Measurements from ENCODE around the gene SF3B3. TPM values are rescaled to one million over a fixed set of nuclear protein-coding genes. Genes with fewer than 3 reads are reported as not detected.
"Not testable (repeated sequence)": the region's sequence is repeated elsewhere in the genome, so short reads cannot be mapped to it uniquely, and the experiment has no call there.

Gene SF3B3
- total RNA-seq, 4 donors from 2014 or later, result 138 to 233 (median 143) TPM

- H3K4me3 ChIP-seq (ENCODE audit: low read depth, poor library complexity, severe bottlenecking), result no peak overlapping the region
- intact Hi-C loops (cut with DNase I; ENCODE audit: low total_unique reads), result no loop called here
- DNase-seq (ENCODE audit: low spot score in 2 of 2), result no peak
- no peak for TF ChIP-seq POLR2A (IDR thresholded peaks at IDR 0.05)
- TF ChIP-seq, protein P1, sequence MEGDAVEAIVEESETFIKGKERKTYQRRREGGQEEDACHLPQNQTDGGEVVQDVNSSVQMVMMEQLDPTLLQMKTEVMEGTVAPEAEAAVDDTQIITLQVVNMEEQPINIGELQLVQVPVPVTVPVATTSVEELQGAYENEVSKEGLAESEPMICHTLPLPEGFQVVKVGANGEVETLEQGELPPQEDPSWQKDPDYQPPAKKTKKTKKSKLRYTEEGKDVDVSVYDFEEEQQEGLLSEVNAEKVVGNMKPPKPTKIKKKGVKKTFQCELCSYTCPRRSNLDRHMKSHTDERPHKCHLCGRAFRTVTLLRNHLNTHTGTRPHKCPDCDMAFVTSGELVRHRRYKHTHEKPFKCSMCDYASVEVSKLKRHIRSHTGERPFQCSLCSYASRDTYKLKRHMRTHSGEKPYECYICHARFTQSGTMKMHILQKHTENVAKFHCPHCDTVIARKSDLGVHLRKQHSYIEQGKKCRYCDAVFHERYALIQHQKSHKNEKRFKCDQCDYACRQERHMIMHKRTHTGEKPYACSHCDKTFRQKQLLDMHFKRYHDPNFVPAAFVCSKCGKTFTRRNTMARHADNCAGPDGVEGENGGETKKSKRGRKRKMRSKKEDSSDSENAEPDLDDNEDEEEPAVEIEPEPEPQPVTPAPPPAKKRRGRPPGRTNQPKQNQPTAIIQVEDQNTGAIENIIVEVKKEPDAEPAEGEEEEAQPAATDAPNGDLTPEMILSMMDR (IDR thresholded peaks at IDR 0.05), result no peak
- WGBS, 2 donors, result 95 to 96% methylated on average over 4 of the region's 4 CpGs
These were observed 88.2 kb downstream of the SF3B3 start for GRCh38 chr16:70611785-70612303.

GRCh38 chr16:70612931-70613330 lies 89.3 kb downstream of the SF3B3 start:
- no peak for DNase-seq (ENCODE audit: low spot score in 2 of 2)
- WGBS, 2 donors, result 91 to 95% methylated on average over 8 of the region's 8 CpGs
- H3K4me3 ChIP-seq (ENCODE audit: low read depth, poor library complexity, severe bottlenecking), result no peak overlapping the region
- intact Hi-C loops (cut with DNase I; ENCODE audit: low total_unique reads), result no loop called here
- TF ChIP-seq POLR2A (IDR thresholded peaks at IDR 0.05), result no peak
- TF ChIP-seq, protein P1 (IDR thresholded peaks at IDR 0.05), result no peak

- DNase-seq (ENCODE audit: low spot score in 2 of 2), result no peak
- TF ChIP-seq, protein P1 (IDR thresholded peaks at IDR 0.05), result no peak
- TF ChIP-seq POLR2A (IDR thresholded peaks at IDR 0.05), result no peak
- intact Hi-C loops (cut with DNase I; ENCODE audit: low total_unique reads), result no loop called here
- no peak overlapping the region for H3K4me3 ChIP-seq (ENCODE audit: low read depth, poor library complexity, severe bottlenecking)
- 48 to 56% methylated on average over 5 of the region's 5 CpGs for WGBS, 2 donors
These were observed 90.8 kb downstream of the SF3B3 start for GRCh38 chr16:70614208-70614951.

DNA sequence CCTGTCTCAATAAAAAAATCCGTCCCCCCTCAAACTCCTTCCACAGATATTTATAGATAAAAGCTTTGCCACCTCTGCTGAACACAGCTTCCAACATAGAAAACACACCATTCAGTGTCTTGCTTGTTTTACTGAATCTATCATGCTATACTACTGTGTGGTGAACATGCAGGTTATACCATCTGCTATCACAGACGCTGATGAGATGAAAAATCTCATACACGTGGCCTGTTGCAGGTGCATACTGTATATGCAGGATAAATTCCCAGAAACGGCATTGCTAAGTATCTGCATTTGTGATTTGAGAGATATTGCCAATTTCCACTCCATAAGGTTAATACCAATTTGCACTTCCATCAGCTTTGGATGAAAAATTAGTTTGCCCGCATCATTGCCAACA lies 92.3 kb downstream of the SF3B3 start:
- no peak for DNase-seq (ENCODE audit: low spot score in 2 of 2)
- H3K4me3 ChIP-seq (ENCODE audit: low read depth, poor library complexity, severe bottlenecking), result no peak overlapping the region
- intact Hi-C loops (cut with DNase I; ENCODE audit: low total_unique reads), result no loop called here
- TF ChIP-seq, protein P1 (IDR thresholded peaks at IDR 0.05), result no peak
- TF ChIP-seq POLR2A (IDR thresholded peaks at IDR 0.05), result no peak
- WGBS, 2 donors, result 58 to 68% methylated on average over 5 of the region's 5 CpGs

DNA sequence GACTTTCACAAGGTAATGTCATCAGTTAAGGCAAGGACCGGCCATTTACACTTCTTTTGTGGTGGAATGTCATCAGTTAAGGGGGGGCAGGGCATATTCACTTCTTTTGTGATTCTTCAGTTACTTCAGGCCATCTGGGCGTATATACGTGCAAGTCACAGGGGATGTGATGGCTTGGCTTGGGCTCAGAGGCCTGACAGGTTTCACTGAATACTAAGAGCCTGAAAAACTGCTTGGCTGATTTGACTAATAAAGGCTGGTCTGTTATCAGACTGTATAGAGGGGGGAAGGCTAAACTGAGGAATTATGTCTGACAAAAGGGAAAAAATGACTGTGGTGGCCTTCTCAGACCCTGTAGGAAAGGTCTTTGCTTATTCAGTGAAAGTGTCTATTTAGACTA lies 98.2 kb downstream of the SF3B3 start:
- H3K4me3 ChIP-seq (ENCODE audit: low read depth, poor library complexity, severe bottlenecking); intact Hi-C loops (cut with DNase I; ENCODE audit: low total_unique reads); DNase-seq (ENCODE audit: low spot score in 2 of 2): not testable (repeated sequence)
- WGBS, 2 donors, result 70 to 74% methylated on average over 3 of the region's 3 CpGs

Other genes starting within 250 kb of the SF3B3 start
- gene AARS1, start 234.3 kb upstream of the SF3B3 start, total RNA-seq, result 10 to 100 TPM; 32.6 to 47.3 (median 40.6) TPM
- 10 to 100 TPM; 36.9 to 53.3 (median 48.2) TPM for gene DDX19B, start 224.6 kb upstream of the SF3B3 start, total RNA-seq
- 10 to 100 TPM; 35.6 to 50.0 (median 38.4) TPM for gene DDX19A, start 176.9 kb upstream of the SF3B3 start, total RNA-seq
- gene ST3GAL2, start 84.7 kb upstream of the SF3B3 start, total RNA-seq, result 10 to 100 TPM in 1 of 4 donors, 1 to 10 TPM in 3; 7.0 to 12.9 (median 9.5) TPM
- gene FCSK, start 69.2 kb upstream of the SF3B3 start, total RNA-seq, result 10 to 100 TPM; 17.9 to 31.7 (median 23.4) TPM
- gene COG4, start 262 bp upstream of the SF3B3 start, total RNA-seq, result 10 to 100 TPM; 36.0 to 95.7 (median 48.3) TPM
- gene IL34, start 122.7 kb downstream of the SF3B3 start, total RNA-seq, result 100 to 1,000 TPM in 3 of 4 donors, 10 to 100 TPM in 1; 96.9 to 158 (median 129) TPM
- 10 to 100 TPM; 18.4 to 55.5 (median 25.2) TPM for gene MTSS2, start 162.2 kb downstream of the SF3B3 start, total RNA-seq